ENCODE measurements around the gene RXRG.

RXRG gene

GRCh38 chr1:165483412-165483811 lies 38.5 kb upstream of the RXRG start:
- no peak for DNase-seq (ENCODE audit: low read depth)
- no peak overlapping the region for H3K4me3 ChIP-seq (ENCODE audit: low read depth, low read length)
- TF ChIP-seq CTCF (conservative IDR thresholded peaks at IDR 0.05; ENCODE audit: low read depth, low read length) = no peak

GRCh38 chr1:165481820-165482532 lies 37.0 kb upstream of the RXRG start:
- DNase-seq (ENCODE audit: low read depth) = peak; percentile 81
- H3K4me3 ChIP-seq (ENCODE audit: low read depth, low read length) = no peak overlapping the region
- no peak for TF ChIP-seq CTCF (conservative IDR thresholded peaks at IDR 0.05; ENCODE audit: low read depth, low read length)

DNA sequence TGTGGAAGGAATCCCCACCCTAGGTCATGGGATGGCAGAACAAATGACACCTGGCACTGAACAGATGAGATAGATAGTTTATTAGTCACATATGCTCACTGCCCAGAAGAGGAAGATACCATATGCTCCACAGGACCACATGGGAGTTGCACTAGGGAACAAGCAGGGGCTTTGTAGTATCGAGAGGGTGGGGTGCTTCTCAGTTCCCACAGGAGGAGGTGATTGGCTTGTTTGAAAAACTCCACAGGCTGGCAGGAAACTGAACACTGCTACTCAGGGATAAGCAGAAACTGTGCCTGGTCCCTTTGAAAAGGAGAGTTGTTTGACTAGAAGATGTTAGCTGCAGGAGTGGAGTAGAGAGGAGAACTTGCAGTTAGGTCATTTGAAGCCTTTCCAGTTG lies 31.9 kb upstream of the RXRG start:
- no peak for DNase-seq (ENCODE audit: low read depth)
- no peak for TF ChIP-seq CTCF (conservative IDR thresholded peaks at IDR 0.05; ENCODE audit: low read depth, low read length)
- H3K4me3 ChIP-seq (ENCODE audit: low read depth, low read length) = no peak overlapping the region

- DNase-seq (ENCODE audit: low read depth) = no peak
- no peak overlapping the region for H3K4me3 ChIP-seq (ENCODE audit: low read depth, low read length)
- TF ChIP-seq CTCF (conservative IDR thresholded peaks at IDR 0.05; ENCODE audit: low read depth, low read length) = no peak
Measured at GRCh38 chr1:165474196-165474595, 29.3 kb upstream of the RXRG start.

- no peak overlapping the region for H3K4me3 ChIP-seq (ENCODE audit: low read depth, low read length)
- DNase-seq (ENCODE audit: low read depth) = no peak
- TF ChIP-seq CTCF (conservative IDR thresholded peaks at IDR 0.05; ENCODE audit: low read depth, low read length) = no peak
Measured at GRCh38 chr1:165473081-165473480, 28.2 kb upstream of the RXRG start.

- TF ChIP-seq CTCF (conservative IDR thresholded peaks at IDR 0.05; ENCODE audit: low read depth, low read length) = no peak
- DNase-seq (ENCODE audit: low read depth) = no peak
- H3K4me3 ChIP-seq (ENCODE audit: low read depth, low read length) = no peak overlapping the region
Measured at GRCh38 chr1:165468726-165469249, 23.9 kb upstream of the RXRG start.

GRCh38 chr1:165468253-165468652 lies 23.3 kb upstream of the RXRG start:
- no peak for DNase-seq (ENCODE audit: low read depth)
- no peak overlapping the region for H3K4me3 ChIP-seq (ENCODE audit: low read depth, low read length)
- TF ChIP-seq CTCF (conservative IDR thresholded peaks at IDR 0.05; ENCODE audit: low read depth, low read length) = no peak
